ENCODE measurements around the gene AFAP1.

GRCh38 chr4:7735395-7735794 lies 204.3 kb downstream of the AFAP1 start:
- TF ChIP-seq POLR2AphosphoS5 (IDR thresholded peaks at IDR 0.05; ENCODE audit: low read depth, low read length) (no peak), FOXP2 (optimal IDR thresholded peaks at IDR 0.05; ENCODE audit: borderline replicate concordance, extremely low read depth, extremely low read length, insufficient read depth) (no peak), TAF1 (IDR thresholded peaks at IDR 0.05; ENCODE audit: borderline replicate concordance, insufficient read depth, low read length) (no peak)

All from PFSK-1 (cell line).